Measurements from ENCODE around the gene METTL21C. TPM values are rescaled to one million over a fixed set of nuclear protein-coding genes. Genes with fewer than 3 reads are reported as not detected.

Gene METTL21C
- polyA plus RNA-seq (2012; ENCODE audit: insufficient read depth, insufficient read length, low read depth) = not detected

DNA sequence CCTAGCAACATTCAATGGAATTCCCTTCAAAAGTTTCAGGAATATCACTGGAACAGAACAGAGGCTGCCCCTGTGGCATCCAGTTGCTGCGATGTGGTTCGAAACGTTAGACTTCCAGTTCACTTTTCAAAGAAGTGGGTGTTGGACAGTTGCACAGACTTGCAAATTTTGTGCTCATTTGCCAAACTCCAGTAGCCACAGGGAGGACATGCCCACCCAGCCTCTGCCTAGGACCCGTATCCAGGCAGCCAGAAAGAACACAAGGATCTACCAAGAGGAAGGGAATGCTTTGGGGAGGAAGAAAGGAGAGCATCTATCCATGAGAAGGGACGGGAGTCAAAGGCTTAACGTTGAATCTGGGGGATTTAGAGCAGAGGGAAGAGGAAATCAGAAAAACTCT, at the start of gene METTL21C:
METTL21C (minus strand) TSS at position 108 of the 400 bp plus-strand sequence. CDS start 546 bp downstream, outside the sequence.
- H3K4me1 ChIP-seq = 0 out of 2 replicates have a peak, but pooled peaks cover 4% of the 10 kb centered on the region
- no peak within 1 kb of the TSS for H3K4me3 ChIP-seq (ENCODE audit: low read depth, low read length)
- no peaks in the 10 kb centered on the region for H3K36me3 ChIP-seq
- no peaks in the 10 kb centered on the region; the same call in 1 of the 2 replicates for H3K27me3 ChIP-seq
- peaks cover 3% of the 10 kb centered on the region for H3K9me3 ChIP-seq
- TF ChIP-seq, protein P1, sequence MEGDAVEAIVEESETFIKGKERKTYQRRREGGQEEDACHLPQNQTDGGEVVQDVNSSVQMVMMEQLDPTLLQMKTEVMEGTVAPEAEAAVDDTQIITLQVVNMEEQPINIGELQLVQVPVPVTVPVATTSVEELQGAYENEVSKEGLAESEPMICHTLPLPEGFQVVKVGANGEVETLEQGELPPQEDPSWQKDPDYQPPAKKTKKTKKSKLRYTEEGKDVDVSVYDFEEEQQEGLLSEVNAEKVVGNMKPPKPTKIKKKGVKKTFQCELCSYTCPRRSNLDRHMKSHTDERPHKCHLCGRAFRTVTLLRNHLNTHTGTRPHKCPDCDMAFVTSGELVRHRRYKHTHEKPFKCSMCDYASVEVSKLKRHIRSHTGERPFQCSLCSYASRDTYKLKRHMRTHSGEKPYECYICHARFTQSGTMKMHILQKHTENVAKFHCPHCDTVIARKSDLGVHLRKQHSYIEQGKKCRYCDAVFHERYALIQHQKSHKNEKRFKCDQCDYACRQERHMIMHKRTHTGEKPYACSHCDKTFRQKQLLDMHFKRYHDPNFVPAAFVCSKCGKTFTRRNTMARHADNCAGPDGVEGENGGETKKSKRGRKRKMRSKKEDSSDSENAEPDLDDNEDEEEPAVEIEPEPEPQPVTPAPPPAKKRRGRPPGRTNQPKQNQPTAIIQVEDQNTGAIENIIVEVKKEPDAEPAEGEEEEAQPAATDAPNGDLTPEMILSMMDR (IDR thresholded peaks at IDR 0.05; ENCODE audit: low read depth, low read length) = no peak
- DNase-seq = no peak

DNA sequence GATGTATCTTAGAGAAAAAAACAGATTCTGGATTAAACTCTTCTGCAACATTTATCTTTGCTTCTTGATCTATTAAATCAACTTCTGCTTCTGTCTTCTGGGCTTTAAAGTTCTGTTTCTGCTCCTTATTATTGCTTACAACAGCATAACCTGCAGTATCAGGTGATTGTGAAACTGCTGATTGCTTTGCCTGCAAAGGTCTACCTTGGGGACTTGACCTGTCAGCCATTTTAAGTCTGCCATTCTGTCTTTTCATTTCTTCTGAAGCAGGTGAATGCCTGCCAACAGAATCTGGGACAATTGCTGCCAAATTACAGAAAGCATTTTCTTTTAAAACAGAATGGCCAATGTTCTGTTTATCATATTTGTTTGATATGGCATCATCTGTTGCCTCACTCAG, 47.7 kb upstream of the METTL21C start:
- no peak for DNase-seq
- no peaks in the 10 kb centered on the region for H3K4me1 ChIP-seq
- TF ChIP-seq, protein P1 (IDR thresholded peaks at IDR 0.05; ENCODE audit: low read depth, low read length) = no peak
- H3K4me3 ChIP-seq (ENCODE audit: low read depth, low read length) = no peak overlapping the region
- H3K27me3 ChIP-seq = peaks cover 16% of the 10 kb centered on the region
- H3K36me3 ChIP-seq = no peaks in the 10 kb centered on the region
- H3K9me3 ChIP-seq = no peaks in the 10 kb centered on the region

DNA sequence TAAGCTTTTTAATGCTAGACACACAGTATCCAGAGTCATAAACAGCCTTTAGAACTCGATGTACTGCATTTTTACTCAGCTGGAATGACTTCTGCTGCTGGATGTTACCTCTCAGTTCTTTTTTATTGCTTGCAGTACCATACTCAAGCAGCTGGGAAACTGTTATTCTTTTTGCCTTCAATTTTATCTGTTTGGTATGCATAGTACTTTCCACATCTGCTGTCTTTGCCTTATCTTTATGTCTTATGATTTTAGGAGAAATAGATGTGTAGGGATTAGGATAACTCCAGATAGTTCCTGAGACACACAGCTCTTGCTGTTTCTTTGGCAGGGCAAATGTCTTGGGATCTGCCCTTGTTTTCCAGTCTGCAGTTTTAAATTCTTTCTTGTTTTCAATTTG, 47.3 kb upstream of the METTL21C start:
- no peak for DNase-seq
- Histone ChIP-seq H3K27me3 (peaks cover 19% of the 10 kb centered on the region), H3K4me1 (no peaks in the 10 kb centered on the region), H3K36me3 (no peaks in the 10 kb centered on the region), H3K4me3 (ENCODE audit: low read depth, low read length) (no peak overlapping the region), H3K9me3 (no peaks in the 10 kb centered on the region)
- TF ChIP-seq, protein P1 (IDR thresholded peaks at IDR 0.05; ENCODE audit: low read depth, low read length) = no peak

DNA sequence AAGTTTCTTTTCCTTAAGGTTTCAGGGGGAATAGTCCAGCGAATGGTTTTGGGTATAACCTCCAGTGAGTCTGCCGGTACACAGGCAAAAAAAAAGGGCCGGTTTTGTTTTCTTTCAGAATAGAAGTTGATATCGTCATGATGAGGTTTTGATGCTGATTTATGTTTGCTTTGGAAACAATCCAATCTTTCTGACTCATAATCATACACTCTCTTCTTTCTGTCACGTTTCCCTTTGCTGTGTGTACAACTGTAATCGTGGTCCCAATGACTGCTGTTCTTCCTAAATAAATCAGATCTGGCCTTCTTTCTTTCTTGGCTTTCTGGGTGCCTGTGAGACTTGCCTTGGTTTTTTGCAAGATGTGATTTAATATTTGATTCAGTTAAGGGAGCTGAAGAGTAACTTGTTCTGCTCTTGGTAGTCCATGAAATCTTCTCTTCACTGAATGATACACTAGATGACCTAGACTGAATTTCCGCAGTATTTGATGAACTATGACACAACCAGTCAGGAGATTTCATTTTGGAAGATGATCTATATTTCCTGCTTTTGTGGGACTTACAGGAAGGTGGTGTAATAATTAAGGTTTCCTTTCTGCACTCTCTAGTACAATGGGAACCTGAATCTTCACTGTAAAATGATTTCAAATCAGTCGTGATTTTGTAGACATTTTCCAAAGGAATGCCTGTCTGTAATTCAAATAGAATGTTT, 34.9 kb upstream of the METTL21C start:
- no peak overlapping the region for H3K4me3 ChIP-seq (ENCODE audit: low read depth, low read length)
- H3K4me1 ChIP-seq = no peaks in the 10 kb centered on the region; the same call in 1 of the 2 replicates
- TF ChIP-seq, protein P1 (IDR thresholded peaks at IDR 0.05; ENCODE audit: low read depth, low read length) = 0 out of 2 replicates have a peak, but pooled peaks have one; percentile 11
- H3K27me3 ChIP-seq = peaks cover 38% of the 10 kb centered on the region
- H3K9me3 ChIP-seq = no peaks in the 10 kb centered on the region
- no peaks in the 10 kb centered on the region for H3K36me3 ChIP-seq
- DNase-seq = no peak

DNA sequence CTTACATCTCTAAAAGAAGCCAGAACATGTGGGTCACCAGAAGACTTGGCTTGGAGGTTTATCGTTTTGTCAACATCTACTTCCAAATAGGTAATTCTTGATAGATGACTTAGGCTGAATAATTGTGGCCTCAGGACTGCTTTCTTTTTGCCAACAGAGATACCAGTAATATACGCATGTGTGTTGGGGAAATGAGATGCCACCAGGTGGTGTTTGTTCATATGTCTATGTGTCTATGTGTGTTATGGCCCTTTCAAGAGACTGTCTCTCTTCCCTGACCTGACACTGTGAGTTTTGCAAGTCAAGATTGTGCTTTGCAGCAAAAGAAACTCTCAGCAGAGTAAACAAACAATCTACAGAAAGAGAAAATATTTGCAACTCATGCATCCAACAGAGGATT, 31.6 kb upstream of the METTL21C start:
- TF ChIP-seq, protein P1 (IDR thresholded peaks at IDR 0.05; ENCODE audit: low read depth, low read length) = peak; percentile 21; the same call in 1 of the 2 replicates
- Histone ChIP-seq H3K4me3 (ENCODE audit: low read depth, low read length) (no peak overlapping the region), H3K27me3 (peaks cover 12% of the 10 kb centered on the region), H3K9me3 (no peaks in the 10 kb centered on the region), H3K36me3 (no peaks in the 10 kb centered on the region), H3K4me1 (no peaks in the 10 kb centered on the region; the same call in 1 of the 2 replicates)
- DNase-seq = no peak

DNA sequence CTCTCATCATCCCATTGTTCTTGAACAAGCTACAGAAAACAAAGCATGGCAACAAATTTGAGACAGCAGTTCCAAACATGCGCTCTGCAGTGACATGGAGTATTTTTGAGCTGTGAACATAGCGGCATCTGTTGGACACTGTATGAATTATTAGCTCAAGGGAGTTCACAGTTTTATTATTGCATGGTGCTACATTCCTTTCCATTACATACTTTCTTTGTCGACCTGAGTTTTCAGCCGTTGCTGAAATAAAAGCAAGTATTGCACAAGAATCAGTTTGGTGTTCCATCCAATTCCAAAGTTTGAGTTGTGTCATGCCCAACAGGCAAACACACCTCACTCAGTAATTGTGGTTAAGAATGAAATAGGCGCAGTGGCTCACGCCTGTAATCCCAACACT, 30.1 kb upstream of the METTL21C start:
- H3K27me3 ChIP-seq = no peaks in the 10 kb centered on the region; the same call in 1 of the 2 replicates
- H3K4me1 ChIP-seq = no peaks in the 10 kb centered on the region; the same call in 1 of the 2 replicates
- no peaks in the 10 kb centered on the region for H3K9me3 ChIP-seq
- no peak for DNase-seq
- H3K4me3 ChIP-seq (ENCODE audit: low read depth, low read length) = no peak overlapping the region
- no peaks in the 10 kb centered on the region for H3K36me3 ChIP-seq
- TF ChIP-seq, protein P1 (IDR thresholded peaks at IDR 0.05; ENCODE audit: low read depth, low read length) = peak; percentile 48
